ENCODE results near the gene ZNF668. TPM values are rescaled to one million over a fixed set of nuclear protein-coding genes. Genes with fewer than 3 reads are reported as not detected.

The ZNF668 gene
- total and polyA plus RNA-seq, 2 donors (not counting 1 experiment from before 2014, with no cell fraction given), result 5.8 to 12.0 TPM

GRCh38 chr16:31113121-31114120 is 39.4 kb upstream of the ZNF668 start:
- Histone ChIP-seq H3K36me3 (replicated peaks in 1 of 2; ENCODE audit: control extremely low read depth in 1 of 2, control insufficient read depth in 1 of 2, extremely low read depth in 1 of 2, insufficient read depth in 2 of 2, low read length in 1 of 2) (peaks cover 1 to 31% of the 10 kb centered on the region in 2 experiments), H3K27ac (ENCODE audit: low read length in 2 of 2) (peak overlapping the region in 1 of 2 donors; percentile 41), H3K9ac (ENCODE audit: low read length) (no peak overlapping the region), H2AFZ (ENCODE audit: insufficient read depth, low read depth, low read length, poor library complexity, severe bottlenecking) (no peak overlapping the region), H3K4me2 (replicated peaks; ENCODE audit: low read depth, low read length, poor library complexity, severe bottlenecking) (no peak overlapping the region), H4K20me1 (ENCODE audit: control insufficient read depth, insufficient read depth, low read length, poor library complexity, severe bottlenecking) (peaks cover 10% of the 10 kb centered on the region), H3K4me3 (ENCODE audit: control extremely low read depth in 1 of 5, extremely low read depth in 1 of 5, insufficient read depth in 1 of 5, low read depth in 2 of 5, low read length in 4 of 5) (no peak overlapping the region), H3K27me3 (replicated peaks in 1 of 4; ENCODE audit: control extremely low read depth in 1 of 4, control insufficient read depth in 3 of 4, insufficient read depth in 4 of 4, low read length in 3 of 4) (no peaks in the 10 kb centered on the region), H3K4me1 (ENCODE audit: control insufficient read depth in 2 of 2, insufficient read depth in 2 of 2, low read length in 2 of 2) (peaks cover 9 to 18% of the 10 kb centered on the region in 2 donors), H3K9me3 (ENCODE audit: control extremely low read depth in 1 of 3, control insufficient read depth in 2 of 3, insufficient read depth in 1 of 3, low read length in 2 of 3) (no peaks in the 10 kb centered on the region), H3K79me2 (ENCODE audit: control insufficient read depth, insufficient read depth, low read length) (peaks cover 21% of the 10 kb centered on the region)
- intact Hi-C loops (cut with micrococcal nuclease), result no loop called here
- WGBS (ENCODE audit: insufficient coverage), result 30% methylated on average over 2 of the region's 5 CpGs
- POLR2A ChIA-PET, result interaction anchor here (0.6 to 0.7 kb wide), 3 partner anchors 54 to 189 kb away, joined by 3 to 4 read pairs (median 4); no protein-coding TSS in a partner anchor
- Mint-ChIP-seq H3K4me1 (peaks cover 19% of the 10 kb centered on the region), H3K27me3 (no peaks in the 10 kb centered on the region), H3K27ac (no peak overlapping the region), H3K4me3 (no peak overlapping the region), H3K9me3 (ENCODE audit: insufficient read depth) (no peaks in the 10 kb centered on the region)
- TF ChIP-seq EZH2 (IDR thresholded peaks at IDR 0.05; ENCODE audit: borderline replicate concordance, insufficient read depth, low read depth, low read length, poor library complexity, severe bottlenecking), result no peak
- no peak for TF ChIP-seq CTCF (IDR thresholded peaks at IDR 0.05)
- CTCF ChIA-PET, result interaction anchor here (0.6 kb wide), 1 partner anchor 29 kb away, joined by 3 read pairs; no protein-coding TSS in a partner anchor
- DNase-seq (no peak), ATAC-seq (ENCODE audit: low read depth) (no peak)

DNA sequence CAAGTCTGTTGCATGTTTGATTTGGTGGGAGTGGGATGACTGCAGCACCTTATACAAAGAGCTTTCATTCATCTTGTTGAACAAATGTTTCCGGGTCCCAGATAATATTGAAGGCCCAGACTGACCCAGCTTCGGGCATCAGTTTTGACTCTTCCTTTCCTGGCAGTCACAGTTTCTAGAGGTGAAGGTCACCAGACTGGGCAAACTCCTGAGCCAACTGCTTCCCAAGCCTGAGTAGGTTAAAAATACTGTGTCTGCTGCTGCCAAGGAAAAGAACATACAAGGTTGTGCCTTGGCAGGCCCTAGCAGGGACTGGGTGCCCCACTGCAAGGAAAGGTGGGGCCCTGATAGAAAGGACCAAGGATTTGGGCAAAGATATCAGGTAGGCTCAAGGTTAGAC is 38.7 kb upstream of the ZNF668 start:
- H3K27ac ChIP-seq (ENCODE audit: low read length in 2 of 2), result peak overlapping the region in 1 of 2 donors; percentile 23
- no peak overlapping the region for H3K4me3 Mint-ChIP-seq
- no peak overlapping the region for H3K4me2 ChIP-seq (replicated peaks; ENCODE audit: low read depth, low read length, poor library complexity, severe bottlenecking)
- no peaks in the 10 kb centered on the region for H3K27me3 Mint-ChIP-seq
- H2AFZ ChIP-seq (ENCODE audit: insufficient read depth, low read depth, low read length, poor library complexity, severe bottlenecking), result no peak overlapping the region
- no peak for DNase-seq
- peaks cover 5% of the 10 kb centered on the region for H4K20me1 ChIP-seq (ENCODE audit: control insufficient read depth, insufficient read depth, low read length, poor library complexity, severe bottlenecking)
- H3K9me3 Mint-ChIP-seq (ENCODE audit: insufficient read depth), result no peaks in the 10 kb centered on the region
- H3K9me3 ChIP-seq (ENCODE audit: control extremely low read depth in 1 of 3, control insufficient read depth in 2 of 3, insufficient read depth in 1 of 3, low read length in 2 of 3), result no peaks in the 10 kb centered on the region
- intact Hi-C loops (cut with micrococcal nuclease), result no loop called here
- peaks cover 1 to 31% of the 10 kb centered on the region in 2 experiments for H3K36me3 ChIP-seq (replicated peaks in 1 of 2; ENCODE audit: control extremely low read depth in 1 of 2, control insufficient read depth in 1 of 2, extremely low read depth in 1 of 2, insufficient read depth in 2 of 2, low read length in 1 of 2)
- ATAC-seq (ENCODE audit: low read depth), result no peak
- POLR2A ChIA-PET, result interaction anchor here (0.6 kb wide), 2 partner anchors 185 to 189 kb away, joined by 4 read pairs; no protein-coding TSS in a partner anchor
- 100% methylated on average over 2 of the region's 2 CpGs for WGBS (ENCODE audit: insufficient coverage)
- peaks cover 19% of the 10 kb centered on the region for H3K79me2 ChIP-seq (ENCODE audit: control insufficient read depth, insufficient read depth, low read length)
- H3K4me1 Mint-ChIP-seq, result peaks cover 17% of the 10 kb centered on the region
- H3K4me1 ChIP-seq (ENCODE audit: control insufficient read depth in 2 of 2, insufficient read depth in 2 of 2, low read length in 2 of 2), result peaks cover 7 to 17% of the 10 kb centered on the region in 2 donors
- no peak overlapping the region for H3K4me3 ChIP-seq (ENCODE audit: control extremely low read depth in 1 of 5, extremely low read depth in 1 of 5, insufficient read depth in 1 of 5, low read depth in 2 of 5, low read length in 4 of 5)
- TF ChIP-seq CTCF (IDR thresholded peaks at IDR 0.05) (no peak), EZH2 (IDR thresholded peaks at IDR 0.05; ENCODE audit: borderline replicate concordance, insufficient read depth, low read depth, low read length, poor library complexity, severe bottlenecking) (no peak)
- no peaks in the 10 kb centered on the region for H3K27me3 ChIP-seq (replicated peaks in 1 of 4; ENCODE audit: control extremely low read depth in 1 of 4, control insufficient read depth in 3 of 4, insufficient read depth in 4 of 4, low read length in 3 of 4)
- no peak overlapping the region for H3K9ac ChIP-seq (ENCODE audit: low read length)
- CTCF ChIA-PET, result no interaction called here
- H3K27ac Mint-ChIP-seq, result no peak overlapping the region
